ENCODE measurements around the gene EZH2.

DNA sequence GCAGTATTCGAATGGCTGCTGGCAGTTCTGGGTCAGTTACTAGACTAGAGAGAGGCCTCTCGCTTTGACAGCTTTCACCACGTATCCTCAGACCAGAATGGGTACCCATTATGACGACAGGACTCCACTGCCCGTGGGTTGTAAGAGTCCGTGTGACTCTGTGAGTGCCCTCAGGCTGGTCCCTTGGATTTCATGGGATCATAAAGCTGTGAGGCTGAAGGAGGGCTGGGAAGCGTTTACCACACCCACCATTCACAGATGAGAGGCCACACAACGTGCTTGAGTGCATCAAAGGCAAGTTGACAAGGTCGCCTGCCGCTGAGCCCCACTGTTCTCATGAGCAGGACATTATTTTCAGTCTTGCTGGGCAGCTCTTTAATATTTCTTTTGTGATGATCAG, 87.2 kb downstream of the EZH2 start:
- TF ChIP-seq POLR2A (IDR thresholded peaks at IDR 0.05) = no peak
- TF ChIP-seq, protein P1, sequence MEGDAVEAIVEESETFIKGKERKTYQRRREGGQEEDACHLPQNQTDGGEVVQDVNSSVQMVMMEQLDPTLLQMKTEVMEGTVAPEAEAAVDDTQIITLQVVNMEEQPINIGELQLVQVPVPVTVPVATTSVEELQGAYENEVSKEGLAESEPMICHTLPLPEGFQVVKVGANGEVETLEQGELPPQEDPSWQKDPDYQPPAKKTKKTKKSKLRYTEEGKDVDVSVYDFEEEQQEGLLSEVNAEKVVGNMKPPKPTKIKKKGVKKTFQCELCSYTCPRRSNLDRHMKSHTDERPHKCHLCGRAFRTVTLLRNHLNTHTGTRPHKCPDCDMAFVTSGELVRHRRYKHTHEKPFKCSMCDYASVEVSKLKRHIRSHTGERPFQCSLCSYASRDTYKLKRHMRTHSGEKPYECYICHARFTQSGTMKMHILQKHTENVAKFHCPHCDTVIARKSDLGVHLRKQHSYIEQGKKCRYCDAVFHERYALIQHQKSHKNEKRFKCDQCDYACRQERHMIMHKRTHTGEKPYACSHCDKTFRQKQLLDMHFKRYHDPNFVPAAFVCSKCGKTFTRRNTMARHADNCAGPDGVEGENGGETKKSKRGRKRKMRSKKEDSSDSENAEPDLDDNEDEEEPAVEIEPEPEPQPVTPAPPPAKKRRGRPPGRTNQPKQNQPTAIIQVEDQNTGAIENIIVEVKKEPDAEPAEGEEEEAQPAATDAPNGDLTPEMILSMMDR (IDR thresholded peaks at IDR 0.05) = no peak

Data from transverse colon (tissue), 3 donors.